GM23338 (cell line): ENCODE data around the gene ESRRB.

Experiments
- CREB1 ChIP-seq: fragments of 250-450 bp; sonication (Bioruptor Pico); IDR thresholded peaks from 2 replicates; pipeline ENCODE4 v1.5.0; 2020; ENCODE audit warnings: low read depth, mild to moderate bottlenecking, moderate library complexity
- EZH2 ChIP-seq: fragments of 200-600 bp; sonication (generic); IDR thresholded peaks from one replicate; pipeline ENCODE4 v1.8.0; 2017; ENCODE audit warnings: antibody characterized with exemption, mild to moderate bottlenecking, low read depth; ENCODE audit not compliant: unreplicated experiment
- EZH2phosphoT487 ChIP-seq: fragments of 200-600 bp; sonication (generic); IDR thresholded peaks from one replicate; pipeline ENCODE4 v1.8.1; 2018; ENCODE audit warnings: antibody characterized with exemption; ENCODE audit not compliant: unreplicated experiment
- JUNB ChIP-seq: IDR thresholded peaks from one replicate; pipeline ENCODE4 v1.6.1; 2016; ENCODE audit warnings: antibody characterized with exemption; ENCODE audit not compliant: unreplicated experiment
- POLR2AphosphoS5 ChIP-seq: IDR thresholded peaks from 2 replicates; pipeline ENCODE4 v1.6.1; 2016; ENCODE audit warnings: antibody characterized with exemption, low read depth
- ZNF114 ChIP-seq: fragments of 250-450 bp; sonication (Bioruptor Pico); IDR thresholded peaks from 2 replicates; pipeline ENCODE4 v1.5.0; 2020; ENCODE audit warnings: mild to moderate bottlenecking, moderate library complexity
- ZNF331 ChIP-seq: fragments of 250-450 bp; sonication (Bioruptor Pico); IDR thresholded peaks from 2 replicates; pipeline ENCODE4 v1.5.0; 2020; ENCODE audit warnings: low read depth, mild to moderate bottlenecking, moderate library complexity
- TF ChIP-seq, protein P1 (sequence below), 2 experiments: fragments of 200-600 bp in 1 of 2; sonication (generic) in 1 of 2; conservative IDR thresholded peaks; 2 replicates each; pipeline versions ENCODE4 v1.5.1 to v1.6.1; 2016 to 2017; ENCODE audit warnings: antibody characterized with exemption in 2 of 2, low read depth in 2 of 2, mild to moderate bottlenecking in 2 of 2, moderate library complexity in 1 of 2
- TF ChIP-seq, protein P2 (sequence below): IDR thresholded peaks from 2 replicates; pipeline ENCODE4 v1.6.1; 2016; ENCODE audit warnings: antibody characterized with exemption
- TF ChIP-seq, protein P3 (sequence below): IDR thresholded peaks from one replicate; pipeline ENCODE4 v1.6.1; 2018; ENCODE audit warnings: antibody characterized with exemption; ENCODE audit not compliant: unreplicated experiment
- TF ChIP-seq, protein P4 (sequence below): fragments of 250-450 bp; sonication (Bioruptor Pico); IDR thresholded peaks from 2 replicates; pipeline ENCODE4 v1.5.0; 2020; ENCODE audit warnings: mild to moderate bottlenecking, moderate library complexity

DNA sequence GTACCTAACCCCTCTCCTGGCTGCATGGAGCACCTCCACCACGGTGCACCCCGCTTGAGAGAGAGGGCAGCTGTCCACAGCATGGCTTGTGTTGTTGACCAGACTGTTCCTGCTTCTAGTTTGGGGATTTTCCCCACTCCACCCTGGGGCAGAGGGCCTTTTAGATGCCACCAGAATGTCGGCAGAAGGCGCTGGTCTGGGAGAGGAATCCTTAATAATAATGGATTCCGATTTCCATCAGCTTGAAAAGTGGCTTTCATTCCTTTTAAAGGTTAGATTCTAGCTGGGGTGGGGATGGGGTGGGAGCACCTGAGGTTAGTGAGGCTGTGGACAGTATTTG, 1.8 kb downstream of the ESRRB start:
- TF ChIP-seq, protein P1, sequence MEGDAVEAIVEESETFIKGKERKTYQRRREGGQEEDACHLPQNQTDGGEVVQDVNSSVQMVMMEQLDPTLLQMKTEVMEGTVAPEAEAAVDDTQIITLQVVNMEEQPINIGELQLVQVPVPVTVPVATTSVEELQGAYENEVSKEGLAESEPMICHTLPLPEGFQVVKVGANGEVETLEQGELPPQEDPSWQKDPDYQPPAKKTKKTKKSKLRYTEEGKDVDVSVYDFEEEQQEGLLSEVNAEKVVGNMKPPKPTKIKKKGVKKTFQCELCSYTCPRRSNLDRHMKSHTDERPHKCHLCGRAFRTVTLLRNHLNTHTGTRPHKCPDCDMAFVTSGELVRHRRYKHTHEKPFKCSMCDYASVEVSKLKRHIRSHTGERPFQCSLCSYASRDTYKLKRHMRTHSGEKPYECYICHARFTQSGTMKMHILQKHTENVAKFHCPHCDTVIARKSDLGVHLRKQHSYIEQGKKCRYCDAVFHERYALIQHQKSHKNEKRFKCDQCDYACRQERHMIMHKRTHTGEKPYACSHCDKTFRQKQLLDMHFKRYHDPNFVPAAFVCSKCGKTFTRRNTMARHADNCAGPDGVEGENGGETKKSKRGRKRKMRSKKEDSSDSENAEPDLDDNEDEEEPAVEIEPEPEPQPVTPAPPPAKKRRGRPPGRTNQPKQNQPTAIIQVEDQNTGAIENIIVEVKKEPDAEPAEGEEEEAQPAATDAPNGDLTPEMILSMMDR (conservative IDR thresholded peaks at IDR 0.05; ENCODE audit: low read depth in 2 of 2): no peak
- no peak for TF ChIP-seq POLR2AphosphoS5
- TF ChIP-seq, protein P2, sequence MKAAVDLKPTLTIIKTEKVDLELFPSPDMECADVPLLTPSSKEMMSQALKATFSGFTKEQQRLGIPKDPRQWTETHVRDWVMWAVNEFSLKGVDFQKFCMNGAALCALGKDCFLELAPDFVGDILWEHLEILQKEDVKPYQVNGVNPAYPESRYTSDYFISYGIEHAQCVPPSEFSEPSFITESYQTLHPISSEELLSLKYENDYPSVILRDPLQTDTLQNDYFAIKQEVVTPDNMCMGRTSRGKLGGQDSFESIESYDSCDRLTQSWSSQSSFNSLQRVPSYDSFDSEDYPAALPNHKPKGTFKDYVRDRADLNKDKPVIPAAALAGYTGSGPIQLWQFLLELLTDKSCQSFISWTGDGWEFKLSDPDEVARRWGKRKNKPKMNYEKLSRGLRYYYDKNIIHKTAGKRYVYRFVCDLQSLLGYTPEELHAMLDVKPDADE: no peak
- TF ChIP-seq, protein P3, sequence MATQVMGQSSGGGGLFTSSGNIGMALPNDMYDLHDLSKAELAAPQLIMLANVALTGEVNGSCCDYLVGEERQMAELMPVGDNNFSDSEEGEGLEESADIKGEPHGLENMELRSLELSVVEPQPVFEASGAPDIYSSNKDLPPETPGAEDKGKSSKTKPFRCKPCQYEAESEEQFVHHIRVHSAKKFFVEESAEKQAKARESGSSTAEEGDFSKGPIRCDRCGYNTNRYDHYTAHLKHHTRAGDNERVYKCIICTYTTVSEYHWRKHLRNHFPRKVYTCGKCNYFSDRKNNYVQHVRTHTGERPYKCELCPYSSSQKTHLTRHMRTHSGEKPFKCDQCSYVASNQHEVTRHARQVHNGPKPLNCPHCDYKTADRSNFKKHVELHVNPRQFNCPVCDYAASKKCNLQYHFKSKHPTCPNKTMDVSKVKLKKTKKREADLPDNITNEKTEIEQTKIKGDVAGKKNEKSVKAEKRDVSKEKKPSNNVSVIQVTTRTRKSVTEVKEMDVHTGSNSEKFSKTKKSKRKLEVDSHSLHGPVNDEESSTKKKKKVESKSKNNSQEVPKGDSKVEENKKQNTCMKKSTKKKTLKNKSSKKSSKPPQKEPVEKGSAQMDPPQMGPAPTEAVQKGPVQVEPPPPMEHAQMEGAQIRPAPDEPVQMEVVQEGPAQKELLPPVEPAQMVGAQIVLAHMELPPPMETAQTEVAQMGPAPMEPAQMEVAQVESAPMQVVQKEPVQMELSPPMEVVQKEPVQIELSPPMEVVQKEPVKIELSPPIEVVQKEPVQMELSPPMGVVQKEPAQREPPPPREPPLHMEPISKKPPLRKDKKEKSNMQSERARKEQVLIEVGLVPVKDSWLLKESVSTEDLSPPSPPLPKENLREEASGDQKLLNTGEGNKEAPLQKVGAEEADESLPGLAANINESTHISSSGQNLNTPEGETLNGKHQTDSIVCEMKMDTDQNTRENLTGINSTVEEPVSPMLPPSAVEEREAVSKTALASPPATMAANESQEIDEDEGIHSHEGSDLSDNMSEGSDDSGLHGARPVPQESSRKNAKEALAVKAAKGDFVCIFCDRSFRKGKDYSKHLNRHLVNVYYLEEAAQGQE: no peak
- TF ChIP-seq EZH2phosphoT487: no peak
- TF ChIP-seq EZH2: no peak
- no peak for TF ChIP-seq CREB1
- no peak for TF ChIP-seq ZNF114
- TF ChIP-seq JUNB: no peak
- TF ChIP-seq ZNF331: no peak
- TF ChIP-seq, protein P4, sequence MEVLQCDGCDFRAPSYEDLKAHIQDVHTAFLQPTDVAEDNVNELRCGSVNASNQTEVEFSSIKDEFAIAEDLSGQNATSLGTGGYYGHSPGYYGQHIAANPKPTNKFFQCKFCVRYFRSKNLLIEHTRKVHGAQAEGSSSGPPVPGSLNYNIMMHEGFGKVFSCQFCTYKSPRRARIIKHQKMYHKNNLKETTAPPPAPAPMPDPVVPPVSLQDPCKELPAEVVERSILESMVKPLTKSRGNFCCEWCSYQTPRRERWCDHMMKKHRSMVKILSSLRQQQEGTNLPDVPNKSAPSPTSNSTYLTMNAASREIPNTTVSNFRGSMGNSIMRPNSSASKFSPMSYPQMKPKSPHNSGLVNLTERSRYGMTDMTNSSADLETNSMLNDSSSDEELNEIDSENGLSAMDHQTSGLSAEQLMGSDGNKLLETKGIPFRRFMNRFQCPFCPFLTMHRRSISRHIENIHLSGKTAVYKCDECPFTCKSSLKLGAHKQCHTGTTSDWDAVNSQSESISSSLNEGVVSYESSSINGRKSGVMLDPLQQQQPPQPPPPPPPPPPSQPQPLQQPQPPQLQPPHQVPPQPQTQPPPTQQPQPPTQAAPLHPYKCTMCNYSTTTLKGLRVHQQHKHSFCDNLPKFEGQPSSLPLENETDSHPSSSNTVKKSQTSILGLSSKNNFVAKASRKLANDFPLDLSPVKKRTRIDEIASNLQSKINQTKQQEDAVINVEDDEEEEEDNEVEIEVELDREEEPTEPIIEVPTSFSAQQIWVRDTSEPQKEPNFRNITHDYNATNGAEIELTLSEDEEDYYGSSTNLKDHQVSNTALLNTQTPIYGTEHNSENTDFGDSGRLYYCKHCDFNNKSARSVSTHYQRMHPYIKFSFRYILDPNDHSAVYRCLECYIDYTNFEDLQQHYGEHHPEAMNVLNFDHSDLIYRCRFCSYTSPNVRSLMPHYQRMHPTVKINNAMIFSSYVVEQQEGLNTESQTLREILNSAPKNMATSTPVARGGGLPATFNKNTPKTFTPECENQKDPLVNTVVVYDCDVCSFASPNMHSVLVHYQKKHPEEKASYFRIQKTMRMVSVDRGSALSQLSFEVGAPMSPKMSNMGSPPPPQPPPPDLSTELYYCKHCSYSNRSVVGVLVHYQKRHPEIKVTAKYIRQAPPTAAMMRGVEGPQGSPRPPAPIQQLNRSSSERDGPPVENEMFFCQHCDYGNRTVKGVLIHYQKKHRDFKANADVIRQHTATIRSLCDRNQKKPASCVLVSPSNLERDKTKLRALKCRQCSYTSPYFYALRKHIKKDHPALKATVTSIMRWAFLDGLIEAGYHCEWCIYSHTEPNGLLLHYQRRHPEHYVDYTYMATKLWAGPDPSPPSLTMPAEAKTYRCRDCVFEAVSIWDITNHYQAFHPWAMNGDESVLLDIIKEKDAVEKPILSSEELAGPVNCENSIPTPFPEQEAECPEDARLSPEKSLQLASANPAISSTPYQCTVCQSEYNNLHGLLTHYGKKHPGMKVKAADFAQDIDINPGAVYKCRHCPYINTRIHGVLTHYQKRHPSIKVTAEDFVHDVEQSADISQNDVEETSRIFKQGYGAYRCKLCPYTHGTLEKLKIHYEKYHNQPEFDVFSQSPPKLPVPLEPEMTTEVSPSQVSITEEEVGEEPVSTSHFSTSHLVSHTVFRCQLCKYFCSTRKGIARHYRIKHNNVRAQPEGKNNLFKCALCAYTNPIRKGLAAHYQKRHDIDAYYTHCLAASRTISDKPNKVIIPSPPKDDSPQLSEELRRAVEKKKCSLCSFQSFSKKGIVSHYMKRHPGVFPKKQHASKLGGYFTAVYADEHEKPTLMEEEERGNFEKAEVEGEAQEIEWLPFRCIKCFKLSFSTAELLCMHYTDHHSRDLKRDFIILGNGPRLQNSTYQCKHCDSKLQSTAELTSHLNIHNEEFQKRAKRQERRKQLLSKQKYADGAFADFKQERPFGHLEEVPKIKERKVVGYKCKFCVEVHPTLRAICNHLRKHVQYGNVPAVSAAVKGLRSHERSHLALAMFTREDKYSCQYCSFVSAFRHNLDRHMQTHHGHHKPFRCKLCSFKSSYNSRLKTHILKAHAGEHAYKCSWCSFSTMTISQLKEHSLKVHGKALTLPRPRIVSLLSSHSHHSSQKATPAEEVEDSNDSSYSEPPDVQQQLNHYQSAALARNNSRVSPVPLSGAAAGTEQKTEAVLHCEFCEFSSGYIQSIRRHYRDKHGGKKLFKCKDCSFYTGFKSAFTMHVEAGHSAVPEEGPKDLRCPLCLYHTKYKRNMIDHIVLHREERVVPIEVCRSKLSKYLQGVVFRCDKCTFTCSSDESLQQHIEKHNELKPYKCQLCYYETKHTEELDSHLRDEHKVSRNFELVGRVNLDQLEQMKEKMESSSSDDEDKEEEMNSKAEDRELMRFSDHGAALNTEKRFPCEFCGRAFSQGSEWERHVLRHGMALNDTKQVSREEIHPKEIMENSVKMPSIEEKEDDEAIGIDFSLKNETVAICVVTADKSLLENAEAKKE (CRISPR knock-in tag): no peak
